ENCODE data around the gene CCDC192.

DNA sequence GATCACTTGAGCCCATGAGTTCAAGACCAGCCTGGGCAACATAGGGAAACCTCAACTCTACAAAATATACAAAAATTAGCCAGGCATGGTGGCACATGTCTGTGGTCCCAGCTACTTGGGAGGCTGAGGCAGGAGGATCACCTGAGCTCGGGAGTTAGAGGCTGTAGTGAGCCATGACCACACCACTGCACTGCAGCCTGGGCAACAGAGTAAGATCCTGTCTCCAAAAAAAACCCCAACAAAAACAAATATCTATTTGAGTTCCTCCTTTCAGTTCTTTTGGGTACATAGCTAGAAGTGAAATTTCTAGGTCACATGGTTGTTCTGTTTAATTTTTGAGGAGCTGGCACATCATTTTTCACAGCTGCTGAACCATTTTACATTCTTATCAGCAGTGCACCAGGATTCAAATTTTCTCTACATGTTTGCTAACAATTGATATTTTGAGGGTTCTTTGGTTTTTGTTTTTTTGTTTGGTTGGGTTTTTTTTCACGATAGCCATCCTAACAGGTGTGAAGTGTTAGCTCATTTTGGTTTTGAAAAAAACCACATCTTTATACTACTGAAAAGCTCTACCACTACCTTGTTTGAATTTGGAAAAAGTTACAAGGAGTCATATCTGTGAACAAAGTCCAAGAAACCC is 203.5 kb downstream of the CCDC192 start:
- TF ChIP-seq, protein P1, sequence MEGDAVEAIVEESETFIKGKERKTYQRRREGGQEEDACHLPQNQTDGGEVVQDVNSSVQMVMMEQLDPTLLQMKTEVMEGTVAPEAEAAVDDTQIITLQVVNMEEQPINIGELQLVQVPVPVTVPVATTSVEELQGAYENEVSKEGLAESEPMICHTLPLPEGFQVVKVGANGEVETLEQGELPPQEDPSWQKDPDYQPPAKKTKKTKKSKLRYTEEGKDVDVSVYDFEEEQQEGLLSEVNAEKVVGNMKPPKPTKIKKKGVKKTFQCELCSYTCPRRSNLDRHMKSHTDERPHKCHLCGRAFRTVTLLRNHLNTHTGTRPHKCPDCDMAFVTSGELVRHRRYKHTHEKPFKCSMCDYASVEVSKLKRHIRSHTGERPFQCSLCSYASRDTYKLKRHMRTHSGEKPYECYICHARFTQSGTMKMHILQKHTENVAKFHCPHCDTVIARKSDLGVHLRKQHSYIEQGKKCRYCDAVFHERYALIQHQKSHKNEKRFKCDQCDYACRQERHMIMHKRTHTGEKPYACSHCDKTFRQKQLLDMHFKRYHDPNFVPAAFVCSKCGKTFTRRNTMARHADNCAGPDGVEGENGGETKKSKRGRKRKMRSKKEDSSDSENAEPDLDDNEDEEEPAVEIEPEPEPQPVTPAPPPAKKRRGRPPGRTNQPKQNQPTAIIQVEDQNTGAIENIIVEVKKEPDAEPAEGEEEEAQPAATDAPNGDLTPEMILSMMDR (IDR thresholded peaks at IDR 0.05): no peak
- no peak for TF ChIP-seq POLR2A (IDR thresholded peaks at IDR 0.05)
